IPS-15b (cell line): Measurements from ENCODE around the gene TOP3B.
A peak's percentile ranks its signal among the peaks of the same experiment; 100 is the strongest.

ENCODE experiments used
- H3K27me3 ChIP-seq: one replicate; pipeline ENCODE4 v1.6.1; 2013; ENCODE audit warnings: low read length; ENCODE audit not compliant: control insufficient read depth, insufficient read depth
- H3K36me3 ChIP-seq: one replicate; pipeline ENCODE4 v1.6.1; 2013; ENCODE audit warnings: low read length; ENCODE audit not compliant: control insufficient read depth, insufficient read depth
- H3K4me1 ChIP-seq: one replicate; pipeline ENCODE4 v1.6.1; 2013; ENCODE audit warnings: mild to moderate bottlenecking, low read length; ENCODE audit not compliant: control insufficient read depth, insufficient read depth
- H3K4me3 ChIP-seq: one replicate; pipeline ENCODE4 v1.5.1; 2013; ENCODE audit warnings: low read depth, low read length
- H3K9ac ChIP-seq: one replicate; pipeline ENCODE4 v1.6.1; 2013; ENCODE audit warnings: low read depth, mild to moderate bottlenecking, low read length
- H3K9me3 ChIP-seq: one replicate; pipeline ENCODE4 v1.6.1; 2013; ENCODE audit warnings: mild to moderate bottlenecking, low read length; ENCODE audit not compliant: control insufficient read depth, insufficient read depth

Gene TOP3B

DNA sequence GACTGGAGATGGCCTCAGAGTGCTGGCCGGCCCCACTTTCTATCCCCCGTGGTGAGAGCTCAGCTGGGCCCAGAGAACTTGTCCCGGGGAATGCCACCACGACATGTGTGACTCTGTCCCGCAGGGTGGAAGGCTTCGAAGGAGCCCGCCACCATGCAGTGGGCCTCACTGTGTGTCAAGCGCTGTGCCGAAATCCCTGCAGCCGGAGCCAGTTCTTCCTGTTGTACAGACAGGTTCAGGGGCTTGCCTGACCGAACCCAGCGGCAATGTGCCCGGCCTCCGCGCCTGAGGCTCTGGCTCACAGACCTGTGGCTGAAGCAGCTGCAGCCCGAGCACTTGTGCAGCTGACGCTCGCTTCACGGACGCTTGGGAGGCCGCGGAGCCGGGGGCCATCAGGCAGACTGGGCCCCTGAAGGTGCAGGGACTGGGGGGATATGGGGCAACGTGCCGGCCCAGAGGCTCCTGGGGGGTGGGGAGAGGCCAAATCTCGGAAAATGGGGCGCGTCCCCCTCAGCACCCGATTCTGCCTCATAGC lies 30.6 kb downstream of the TOP3B start:
- peak overlapping the region; percentile 37 for H3K9ac ChIP-seq
- H3K4me3 ChIP-seq = peak overlapping the region; percentile 78
- no peaks in the 10 kb centered on the region for H3K9me3 ChIP-seq
- peaks cover 8% of the 10 kb centered on the region for H3K27me3 ChIP-seq
- H3K4me1 ChIP-seq = peaks cover 4% of the 10 kb centered on the region
- H3K36me3 ChIP-seq = no peaks in the 10 kb centered on the region

DNA sequence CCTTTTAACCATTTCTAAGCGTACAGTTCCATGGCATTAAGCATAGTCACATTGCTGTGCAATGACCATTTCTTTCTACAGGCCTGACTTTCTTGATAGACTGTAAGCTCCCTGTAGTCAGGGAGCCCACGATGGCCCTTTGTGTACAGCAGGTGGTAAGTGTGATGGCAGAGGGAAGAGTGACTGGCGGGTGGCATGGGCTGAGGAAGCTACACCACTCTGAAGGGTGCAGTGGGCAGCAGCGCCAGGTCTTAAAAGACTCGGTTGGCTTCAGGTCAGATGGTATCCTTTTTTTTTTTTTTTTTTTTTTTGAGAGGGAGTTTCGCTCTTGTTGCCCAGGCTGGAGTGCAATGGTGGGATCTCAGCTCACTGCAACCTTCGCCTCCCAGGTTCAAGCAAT lies 31.5 kb downstream of the TOP3B start:
- Histone ChIP-seq H3K9ac (no peak overlapping the region), H3K4me3 (no peak overlapping the region), H3K9me3 (no peaks in the 10 kb centered on the region), H3K36me3 (no peaks in the 10 kb centered on the region), H3K27me3 (peaks cover 8% of the 10 kb centered on the region), H3K4me1 (peaks cover 4% of the 10 kb centered on the region)

DNA sequence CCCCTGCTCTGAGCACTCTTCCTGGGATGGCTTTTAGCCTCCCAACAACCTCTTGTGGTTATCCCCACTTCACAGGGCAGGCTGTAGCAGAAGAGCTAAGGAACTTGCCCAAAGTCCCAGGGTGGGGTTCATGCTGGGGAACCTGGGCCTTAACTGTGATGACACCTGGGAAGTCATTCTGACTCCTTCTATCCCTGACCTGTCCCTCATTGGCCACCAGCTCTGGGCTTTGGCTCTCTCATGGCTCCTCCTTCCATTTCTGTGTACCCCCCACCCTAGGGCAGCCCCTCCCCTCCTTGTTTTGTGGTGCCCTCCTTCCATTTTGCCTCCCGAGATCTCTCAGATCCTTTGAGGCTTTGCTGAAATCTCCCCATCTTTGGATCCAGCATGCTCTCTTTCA lies 32.6 kb downstream of the TOP3B start:
- Histone ChIP-seq H3K4me1 (peaks cover 4% of the 10 kb centered on the region), H3K27me3 (peaks cover 8% of the 10 kb centered on the region)

DNA sequence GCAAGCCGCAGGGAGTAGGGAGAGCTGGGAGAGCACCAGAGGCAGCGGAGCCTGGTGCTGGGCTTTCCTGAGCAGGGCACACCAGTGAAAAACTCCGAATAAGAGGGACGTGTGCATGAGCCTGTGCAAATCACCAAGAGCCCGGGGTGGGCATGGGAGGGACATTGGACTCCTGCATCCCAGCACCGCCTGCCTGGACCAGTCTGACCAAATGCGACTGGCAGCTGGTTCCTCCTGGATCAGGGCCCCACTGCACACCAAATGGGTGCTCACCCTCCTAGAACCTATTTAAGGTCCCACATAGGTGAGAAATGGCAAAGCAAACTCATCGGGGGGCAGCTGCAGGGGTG lies 33.0 kb downstream of the TOP3B start:
- Histone ChIP-seq H3K36me3 (peaks cover 9% of the 10 kb centered on the region), H3K4me3 (no peak overlapping the region), H3K4me1 (peaks cover 4% of the 10 kb centered on the region), H3K9ac (no peak overlapping the region), H3K9me3 (no peaks in the 10 kb centered on the region), H3K27me3 (peaks cover 8% of the 10 kb centered on the region)

More for the DNA sequence above, 32.6 kb downstream of the TOP3B start:
- Histone ChIP-seq H3K4me3 (no peak overlapping the region), H3K9me3 (no peaks in the 10 kb centered on the region), H3K36me3 (peaks cover 6% of the 10 kb centered on the region), H3K9ac (no peak overlapping the region)

DNA sequence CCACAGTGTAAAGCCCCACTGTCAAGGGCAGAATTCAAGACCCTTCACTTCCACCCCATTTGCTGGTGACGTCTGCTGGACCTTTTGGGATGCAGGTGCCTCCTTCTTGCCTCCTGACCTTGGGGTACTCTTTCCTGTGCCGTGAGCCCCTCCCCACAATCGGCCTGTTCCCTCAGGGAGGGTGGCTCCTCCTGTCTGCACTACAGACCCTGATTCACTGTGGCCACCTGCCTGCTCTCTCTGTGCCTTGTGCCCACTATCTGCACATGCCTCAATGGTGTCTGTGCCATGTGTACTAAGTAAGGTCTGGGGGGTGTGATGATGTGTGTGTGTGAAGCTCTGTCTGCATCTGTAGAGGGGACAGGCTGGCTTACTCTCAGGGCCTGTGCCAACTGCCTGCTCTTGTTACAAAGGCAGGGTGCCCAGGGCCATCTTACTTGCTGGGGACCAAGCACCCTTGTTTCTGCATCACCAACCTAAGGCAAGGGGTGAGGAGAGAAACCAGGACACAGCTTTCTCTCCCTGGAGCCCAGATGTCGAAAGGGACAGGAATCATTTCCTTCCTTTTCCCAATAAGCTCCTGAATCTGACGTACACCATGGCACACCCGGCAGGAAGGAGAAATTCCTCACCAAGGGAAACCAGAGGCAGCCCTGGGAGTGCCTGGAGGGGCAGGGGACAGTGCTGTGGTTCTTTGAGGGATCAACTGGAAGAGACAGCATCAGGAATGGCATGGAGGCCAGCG lies 33.6 kb downstream of the TOP3B start:
- peaks cover 4% of the 10 kb centered on the region for H3K4me1 ChIP-seq
- H3K36me3 ChIP-seq = peaks cover 9% of the 10 kb centered on the region
- peaks cover 8% of the 10 kb centered on the region for H3K27me3 ChIP-seq
- H3K4me3 ChIP-seq = no peak overlapping the region
- H3K9ac ChIP-seq = no peak overlapping the region
- no peaks in the 10 kb centered on the region for H3K9me3 ChIP-seq

DNA sequence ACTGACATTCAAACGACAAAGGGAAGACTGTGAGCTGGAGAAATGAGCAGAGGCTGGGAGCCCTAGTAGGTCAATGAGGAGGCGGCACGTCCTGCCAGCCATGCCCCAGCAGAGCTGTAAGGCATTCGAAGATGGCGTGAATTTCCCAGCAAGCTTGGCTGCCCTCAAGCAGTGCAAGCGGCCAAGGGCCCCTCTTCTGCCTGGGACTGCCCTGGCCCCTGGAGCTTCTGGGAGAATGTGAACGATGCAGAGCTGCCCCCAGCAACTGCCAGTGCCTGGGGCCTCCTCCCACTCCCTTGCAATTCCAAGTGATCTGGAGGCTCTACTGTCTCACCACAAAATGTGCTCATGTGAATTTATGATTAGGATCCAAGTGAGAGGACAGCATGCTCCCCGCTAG lies 34.2 kb downstream of the TOP3B start:
- peaks cover 4% of the 10 kb centered on the region for H3K4me1 ChIP-seq
- peaks cover 9% of the 10 kb centered on the region for H3K36me3 ChIP-seq
- H3K27me3 ChIP-seq = peaks cover 8% of the 10 kb centered on the region
- no peaks in the 10 kb centered on the region for H3K9me3 ChIP-seq
- H3K9ac ChIP-seq = no peak overlapping the region
- no peak overlapping the region for H3K4me3 ChIP-seq

DNA sequence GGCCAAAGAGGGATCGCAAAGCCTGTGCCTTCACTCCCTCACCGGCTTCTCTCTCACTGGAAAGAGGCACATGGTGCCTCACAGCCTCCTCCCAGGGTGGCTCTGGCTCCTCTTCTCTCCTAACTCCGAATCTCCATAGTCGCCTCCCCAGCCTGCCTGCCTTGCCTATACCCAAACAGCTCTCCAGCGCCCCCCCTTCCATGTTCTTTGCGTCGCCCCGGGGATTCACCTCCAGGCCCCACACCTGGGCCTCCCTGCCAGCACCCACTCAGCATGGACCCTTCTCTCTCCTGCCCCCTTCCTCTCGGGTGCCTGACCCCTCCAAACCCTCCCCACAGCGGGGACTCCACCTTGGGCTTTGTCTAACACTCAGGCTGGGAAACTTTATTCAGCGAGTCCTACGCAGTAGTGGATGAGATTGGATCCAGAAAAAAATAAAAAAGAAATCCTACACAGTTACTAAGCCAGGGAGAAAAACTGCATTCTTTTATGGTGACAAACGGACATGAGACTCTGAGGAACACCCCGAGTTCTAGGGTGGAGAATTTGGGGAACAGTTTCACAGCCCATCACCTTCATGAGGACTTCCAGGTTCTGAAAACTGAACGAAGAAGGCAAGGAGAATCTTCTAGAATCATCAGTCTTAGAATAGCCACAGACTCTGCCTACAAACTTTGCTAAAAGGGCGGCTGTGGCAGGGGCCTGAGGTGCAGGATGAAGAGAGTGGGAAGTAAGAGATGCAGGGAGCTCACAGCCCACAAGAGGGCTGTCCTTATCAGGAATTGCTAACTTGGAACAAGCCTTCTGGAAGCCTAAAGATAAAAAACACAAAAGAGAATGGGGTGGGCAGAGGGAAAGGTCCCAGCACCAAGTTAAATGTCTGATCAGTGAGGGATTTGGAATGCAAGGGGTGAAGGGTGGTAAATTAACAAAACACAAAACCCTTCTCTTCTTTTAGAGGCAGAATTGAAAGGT lies 35.3 kb downstream of the TOP3B start:
- Histone ChIP-seq H3K4me3 (no peak overlapping the region), H3K4me1 (peaks cover 4% of the 10 kb centered on the region), H3K9me3 (no peaks in the 10 kb centered on the region), H3K27me3 (peaks cover 5% of the 10 kb centered on the region), H3K9ac (no peak overlapping the region), H3K36me3 (peaks cover 9% of the 10 kb centered on the region)

DNA sequence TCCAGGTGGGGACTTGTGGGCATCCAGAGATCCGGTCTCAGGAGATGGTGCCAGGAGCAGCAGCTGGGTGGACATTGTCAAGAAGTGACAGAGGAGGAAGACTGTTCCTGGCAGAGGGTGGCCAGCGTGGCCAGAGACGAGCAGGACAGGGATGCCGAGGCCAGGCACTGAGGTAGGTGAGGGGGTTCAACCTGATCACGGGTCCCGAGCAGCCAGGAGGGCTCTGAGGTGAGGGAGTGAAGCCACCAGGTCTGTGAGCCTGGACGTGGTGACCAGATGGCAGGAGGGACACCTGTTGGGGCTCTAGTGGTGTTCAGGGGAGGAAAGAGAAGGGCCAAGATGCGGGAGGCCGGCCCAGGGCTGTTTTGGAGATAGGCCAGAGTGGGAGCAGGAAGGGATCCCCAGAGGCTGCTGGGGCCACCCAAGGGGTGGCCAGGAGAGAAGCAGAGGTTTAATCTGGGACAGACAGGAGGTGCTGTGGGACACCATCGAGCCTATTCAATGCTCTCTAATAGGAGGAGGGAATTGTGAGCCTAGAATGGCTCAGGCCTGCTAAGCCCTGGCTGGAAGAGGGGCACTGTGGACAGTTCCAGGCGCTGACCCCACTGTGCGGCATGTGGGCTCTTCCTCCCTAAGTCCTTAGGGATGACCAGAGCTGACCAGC lies 36.2 kb downstream of the TOP3B start:
- Histone ChIP-seq H3K4me1 (peaks cover 4% of the 10 kb centered on the region), H3K27me3 (no peaks in the 10 kb centered on the region), H3K36me3 (peaks cover 9% of the 10 kb centered on the region), H3K9me3 (no peaks in the 10 kb centered on the region), H3K4me3 (no peak overlapping the region), H3K9ac (no peak overlapping the region)

DNA sequence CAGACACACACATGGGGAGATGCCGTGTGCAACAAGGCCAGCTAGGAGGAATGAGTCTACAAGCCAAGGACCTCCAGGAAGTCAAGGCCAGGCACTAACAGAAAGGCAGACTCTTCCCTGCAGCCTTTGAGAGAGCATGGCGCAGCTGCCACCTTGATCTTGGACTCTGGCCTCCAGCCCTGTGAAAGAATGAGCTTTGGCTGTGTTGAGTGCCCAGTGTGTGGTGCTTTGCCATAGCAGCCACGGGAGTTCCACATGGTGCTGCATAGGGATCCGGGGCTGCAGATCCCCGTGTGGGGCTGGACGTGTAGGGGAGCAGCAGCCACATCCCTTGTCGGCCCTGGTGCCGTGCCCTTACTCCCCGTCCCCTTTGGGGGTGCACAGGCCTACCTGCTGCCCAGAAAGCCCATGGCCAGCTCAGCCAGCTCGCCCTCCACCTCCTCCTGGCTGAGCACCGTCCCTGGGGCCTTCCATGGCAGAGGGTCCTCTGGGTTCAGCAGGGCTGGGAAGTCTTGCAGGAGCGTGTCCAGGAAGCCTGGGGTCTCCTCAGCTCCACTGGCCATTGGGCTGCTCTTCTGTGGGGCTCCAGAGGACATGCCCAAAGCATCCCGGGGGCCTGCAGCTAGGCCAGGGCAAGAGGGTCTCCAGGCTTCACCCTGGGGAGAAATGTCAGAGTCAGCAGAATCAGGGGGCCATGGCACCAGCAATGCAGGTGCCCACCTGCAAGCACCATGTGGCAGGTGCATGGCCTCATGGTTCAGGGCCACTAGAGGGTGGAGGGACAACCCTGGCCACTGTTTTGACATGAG lies 36.9 kb downstream of the TOP3B start:
- peaks cover 4% of the 10 kb centered on the region for H3K4me1 ChIP-seq
- no peak overlapping the region for H3K4me3 ChIP-seq
- H3K9ac ChIP-seq = no peak overlapping the region
- H3K36me3 ChIP-seq = peaks cover 9% of the 10 kb centered on the region
- no peaks in the 10 kb centered on the region for H3K27me3 ChIP-seq
- H3K9me3 ChIP-seq = no peaks in the 10 kb centered on the region

DNA sequence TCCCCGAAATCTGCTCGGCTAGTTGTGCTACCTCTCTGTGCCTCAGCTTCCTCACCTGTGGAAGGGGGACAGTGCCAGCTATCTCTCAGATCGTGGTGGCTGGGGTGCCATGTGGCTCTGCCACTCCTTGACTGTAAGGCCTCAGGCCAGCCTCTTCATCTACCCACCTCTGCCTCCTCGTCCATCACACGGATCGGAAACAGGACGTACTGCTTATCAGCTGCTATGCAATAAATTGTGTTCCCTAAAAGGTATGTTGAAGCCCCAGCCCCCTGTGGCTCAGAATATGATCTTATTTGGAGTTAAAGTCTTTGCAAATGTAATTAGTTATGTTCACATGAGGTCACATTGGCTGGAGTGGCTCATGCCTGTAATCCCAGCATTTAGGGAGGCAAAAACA lies 37.7 kb downstream of the TOP3B start:
- Histone ChIP-seq H3K4me1 (peaks cover 4% of the 10 kb centered on the region), H3K27me3 (no peaks in the 10 kb centered on the region), H3K36me3 (peaks cover 9% of the 10 kb centered on the region)

More for the DNA sequence above, 37.7 kb downstream of the TOP3B start:
- Histone ChIP-seq H3K9ac (no peak overlapping the region), H3K4me3 (no peak overlapping the region), H3K9me3 (no peaks in the 10 kb centered on the region)
